ENCODE results near the gene ELMOD3. TPM values are rescaled to one million over a fixed set of nuclear protein-coding genes. Genes with fewer than 3 reads are reported as not detected.

Gene ELMOD3
- total RNA-seq, 1 donor from 2014 or later, result 10.1 TPM

GRCh38 chr2:85439986-85440385, 85.4 kb downstream of the ELMOD3 start:
- DNase-seq (ENCODE audit: low read depth in 2 of 2), result no peak

- DNase-seq (ENCODE audit: low read depth in 2 of 2), result no peak
These were observed 86.2 kb downstream of the ELMOD3 start for GRCh38 chr2:85440729-85441128.

Other genes with a start within 250 kb of the ELMOD3 start
- 2.8 and 7.5 TPM in 2 replicates for gene TCF7L1, start 221.4 kb upstream of the ELMOD3 start, total RNA-seq
- 50.1 and 62.7 TPM in 2 replicates for gene TGOLN2, start 26.8 kb upstream of the ELMOD3 start, total RNA-seq
- gene RETSAT, start 241 bp upstream of the ELMOD3 start, total RNA-seq, result 50.3 and 63.5 TPM in 2 replicates
- 23.4 and 69.5 TPM in 2 replicates for gene CAPG, start 55.6 kb downstream of the ELMOD3 start, total RNA-seq
- not detected in 2 replicates for gene SH2D6, start 63.9 kb downstream of the ELMOD3 start, total RNA-seq
- 74.1 and 108 TPM in 2 replicates for gene MAT2A, start 184.4 kb downstream of the ELMOD3 start, total RNA-seq
- gene GGCX, start 206.7 kb downstream of the ELMOD3 start, total RNA-seq, result 24.0 and 31.9 TPM in 2 replicates
- gene VAMP8, start 222.8 kb downstream of the ELMOD3 start, total RNA-seq, result 9.7 and 13.7 TPM in 2 replicates
- 85.9 and 135 TPM in 2 replicates for gene VAMP5, start 229.7 kb downstream of the ELMOD3 start, total RNA-seq
- gene RNF181, start 241.0 kb downstream of the ELMOD3 start, total RNA-seq, result 212 and 226 TPM in 2 replicates
- gene TMEM150A, start 247.9 kb downstream of the ELMOD3 start, total RNA-seq, result 6.1 and 14.7 TPM in 2 replicates

Measured in lung microvascular endothelial cell (primary cell).